ENCODE data around the gene GALNT14.

DNA sequence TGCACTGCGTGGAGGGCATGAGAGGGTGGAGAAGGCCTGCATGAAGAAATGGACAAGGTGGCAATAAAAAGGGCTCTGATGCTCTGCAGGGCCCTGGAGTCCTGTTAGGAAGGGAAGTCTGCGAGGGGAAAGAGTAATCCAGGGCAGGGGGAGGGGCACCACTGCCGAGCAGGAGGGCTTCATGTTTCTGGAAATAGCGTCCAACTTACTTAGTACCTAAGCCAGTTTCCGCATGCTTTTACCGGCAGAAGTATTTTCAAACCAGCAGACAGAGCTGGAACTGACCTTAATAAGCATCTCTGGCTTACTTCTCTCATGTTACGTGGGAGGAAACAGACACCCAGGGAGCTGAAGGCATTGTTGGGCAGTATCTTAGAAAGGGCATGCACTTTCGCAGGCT is 156.7 kb downstream of the GALNT14 start:
- TF ChIP-seq ARNTL (CRISPR knock-in tag; IDR thresholded peaks at IDR 0.05; ENCODE audit: borderline replicate concordance, low read depth) (no peak), PATZ1 (CRISPR knock-in tag; IDR thresholded peaks at IDR 0.05; ENCODE audit: borderline replicate concordance) (no peak), ESRRG (CRISPR knock-in tag; IDR thresholded peaks at IDR 0.05) (no peak), RARB (CRISPR knock-in tag; IDR thresholded peaks at IDR 0.05) (no peak), BACH2 (CRISPR knock-in tag; IDR thresholded peaks at IDR 0.05; ENCODE audit: borderline replicate concordance) (no peak), ZFP30 (CRISPR knock-in tag; IDR thresholded peaks at IDR 0.05) (no peak), ISL1 (CRISPR knock-in tag; IDR thresholded peaks at IDR 0.05) (no peak), CSDC2 (CRISPR knock-in tag; IDR thresholded peaks at IDR 0.05) (no peak), ZNF70 (CRISPR knock-in tag; IDR thresholded peaks at IDR 0.05) (no peak), POU6F1 (CRISPR knock-in tag; IDR thresholded peaks at IDR 0.05; ENCODE audit: borderline replicate concordance, low read depth) (no peak), ZC3H10 (CRISPR knock-in tag; IDR thresholded peaks at IDR 0.05) (no peak)
- TF ChIP-seq, protein P1, sequence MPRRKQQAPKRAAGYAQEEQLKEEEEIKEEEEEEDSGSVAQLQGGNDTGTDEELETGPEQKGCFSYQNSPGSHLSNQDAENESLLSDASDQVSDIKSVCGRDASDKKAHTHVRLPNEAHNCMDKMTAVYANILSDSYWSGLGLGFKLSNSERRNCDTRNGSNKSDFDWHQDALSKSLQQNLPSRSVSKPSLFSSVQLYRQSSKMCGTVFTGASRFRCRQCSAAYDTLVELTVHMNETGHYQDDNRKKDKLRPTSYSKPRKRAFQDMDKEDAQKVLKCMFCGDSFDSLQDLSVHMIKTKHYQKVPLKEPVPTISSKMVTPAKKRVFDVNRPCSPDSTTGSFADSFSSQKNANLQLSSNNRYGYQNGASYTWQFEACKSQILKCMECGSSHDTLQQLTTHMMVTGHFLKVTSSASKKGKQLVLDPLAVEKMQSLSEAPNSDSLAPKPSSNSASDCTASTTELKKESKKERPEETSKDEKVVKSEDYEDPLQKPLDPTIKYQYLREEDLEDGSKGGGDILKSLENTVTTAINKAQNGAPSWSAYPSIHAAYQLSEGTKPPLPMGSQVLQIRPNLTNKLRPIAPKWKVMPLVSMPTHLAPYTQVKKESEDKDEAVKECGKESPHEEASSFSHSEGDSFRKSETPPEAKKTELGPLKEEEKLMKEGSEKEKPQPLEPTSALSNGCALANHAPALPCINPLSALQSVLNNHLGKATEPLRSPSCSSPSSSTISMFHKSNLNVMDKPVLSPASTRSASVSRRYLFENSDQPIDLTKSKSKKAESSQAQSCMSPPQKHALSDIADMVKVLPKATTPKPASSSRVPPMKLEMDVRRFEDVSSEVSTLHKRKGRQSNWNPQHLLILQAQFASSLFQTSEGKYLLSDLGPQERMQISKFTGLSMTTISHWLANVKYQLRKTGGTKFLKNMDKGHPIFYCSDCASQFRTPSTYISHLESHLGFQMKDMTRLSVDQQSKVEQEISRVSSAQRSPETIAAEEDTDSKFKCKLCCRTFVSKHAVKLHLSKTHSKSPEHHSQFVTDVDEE (CRISPR knock-in tag; IDR thresholded peaks at IDR 0.05) = no peak
- TF ChIP-seq, protein P2, sequence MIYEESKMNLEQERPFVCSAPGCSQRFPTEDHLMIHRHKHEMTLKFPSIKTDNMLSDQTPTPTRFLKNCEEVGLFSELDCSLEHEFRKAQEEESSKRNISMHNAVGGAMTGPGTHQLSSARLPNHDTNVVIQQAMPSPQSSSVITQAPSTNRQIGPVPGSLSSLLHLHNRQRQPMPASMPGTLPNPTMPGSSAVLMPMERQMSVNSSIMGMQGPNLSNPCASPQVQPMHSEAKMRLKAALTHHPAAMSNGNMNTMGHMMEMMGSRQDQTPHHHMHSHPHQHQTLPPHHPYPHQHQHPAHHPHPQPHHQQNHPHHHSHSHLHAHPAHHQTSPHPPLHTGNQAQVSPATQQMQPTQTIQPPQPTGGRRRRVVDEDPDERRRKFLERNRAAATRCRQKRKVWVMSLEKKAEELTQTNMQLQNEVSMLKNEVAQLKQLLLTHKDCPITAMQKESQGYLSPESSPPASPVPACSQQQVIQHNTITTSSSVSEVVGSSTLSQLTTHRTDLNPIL (CRISPR knock-in tag; IDR thresholded peaks at IDR 0.05; ENCODE audit: low read depth) = no peak
